MM.1S (cell line): ENCODE results near the gene TSN.

Experiments
- DNase-seq: peaks from one replicate; pipeline ENCODE4 v3.0.0-alpha.2; 2015
- H2AFZ ChIP-seq: fragments of 300-600 bp; sonication (generic); 2 replicates; pipeline ENCODE4 v1.6.0; 2016; ENCODE audit warnings: antibody characterized with exemption, low read length
- H3F3A ChIP-seq: fragments of 300-600 bp; sonication (generic); 2 replicates; pipeline ENCODE4 v1.6.1; 2016; ENCODE audit warnings: mild to moderate bottlenecking, antibody characterized with exemption, low read length, moderate library complexity, mixed read lengths; ENCODE audit not compliant: insufficient read depth
- H3K27ac ChIP-seq: fragments of 300-600 bp; sonication (generic); 2 replicates; pipeline ENCODE4 v1.5.1; 2016; ENCODE audit warnings: mild to moderate bottlenecking, low read length
- H3K27me3 ChIP-seq: fragments of 300-600 bp; sonication (generic); replicated peaks from 2 replicates; pipeline ENCODE4 v1.6.0; 2016; ENCODE audit warnings: low read length; ENCODE audit not compliant: insufficient read depth
- H3K36me3 ChIP-seq: fragments of 300-600 bp; sonication (generic); replicated peaks from 2 replicates; pipeline ENCODE4 v1.6.1; 2016; ENCODE audit warnings: mild to moderate bottlenecking, low read length, mixed read lengths; ENCODE audit not compliant: insufficient read depth
- H3K4me1 ChIP-seq: fragments of 300-600 bp; sonication (generic); 2 replicates; pipeline ENCODE4 v1.6.1; 2016; ENCODE audit warnings: low read length, mixed read lengths
- H3K4me2 ChIP-seq: fragments of 300-600 bp; sonication (generic); 2 replicates; pipeline ENCODE4 v1.6.0; 2016; ENCODE audit warnings: low read depth, low read length
- H3K4me3 ChIP-seq: fragments of 300-600 bp; sonication (generic); 2 replicates; pipeline ENCODE4 v1.5.1; 2016; ENCODE audit warnings: low read length, mixed read lengths
- H3K79me2 ChIP-seq: fragments of 300-600 bp; sonication (generic); 2 replicates; pipeline ENCODE4 v1.6.1; 2016; ENCODE audit warnings: mixed run types, low read length, mixed read lengths
- H3K9ac ChIP-seq: fragments of 300-600 bp; sonication (generic); 2 replicates; pipeline ENCODE4 v1.6.1; 2016; ENCODE audit warnings: low read length, mixed read lengths
- H3K9me2 ChIP-seq: fragments of 300-600 bp; sonication (generic); replicated peaks from 2 replicates; pipeline ENCODE4 v1.6.1; 2016; ENCODE audit warnings: mild to moderate bottlenecking, low read length, mixed read lengths; ENCODE audit not compliant: insufficient read depth
- H3K9me3 ChIP-seq: fragments of 300-600 bp; sonication (generic); replicated peaks from 2 replicates; pipeline ENCODE4 v1.6.1; 2016; ENCODE audit warnings: mild to moderate bottlenecking, low read length, mixed read lengths; ENCODE audit not compliant: insufficient read depth
- H4K20me1 ChIP-seq: fragments of 300-600 bp; sonication (generic); 2 replicates; pipeline ENCODE4 v1.6.1; 2016; ENCODE audit warnings: mild to moderate bottlenecking, low read length, moderate library complexity, mixed read lengths; ENCODE audit not compliant: insufficient read depth
- CTCF ChIP-seq: fragments of 300-600 bp; sonication (generic); IDR thresholded peaks from 2 replicates; pipeline ENCODE4 v1.5.1; 2016; ENCODE audit warnings: antibody characterized with exemption, low read length, mixed read lengths
- EZH2 ChIP-seq: fragments of 300-600 bp; sonication (generic); optimal IDR thresholded peaks from 2 replicates; pipeline ENCODE3; 2017; ENCODE audit warnings: low read depth, mild to moderate bottlenecking, antibody characterized with exemption, low read length, mixed read lengths
- EZH2phosphoT487 ChIP-seq: fragments of 300-600 bp; sonication (generic); IDR thresholded peaks from 2 replicates; pipeline ENCODE4 v1.6.1; 2018; ENCODE audit warnings: antibody characterized with exemption, low read length

The TSN gene

DNA sequence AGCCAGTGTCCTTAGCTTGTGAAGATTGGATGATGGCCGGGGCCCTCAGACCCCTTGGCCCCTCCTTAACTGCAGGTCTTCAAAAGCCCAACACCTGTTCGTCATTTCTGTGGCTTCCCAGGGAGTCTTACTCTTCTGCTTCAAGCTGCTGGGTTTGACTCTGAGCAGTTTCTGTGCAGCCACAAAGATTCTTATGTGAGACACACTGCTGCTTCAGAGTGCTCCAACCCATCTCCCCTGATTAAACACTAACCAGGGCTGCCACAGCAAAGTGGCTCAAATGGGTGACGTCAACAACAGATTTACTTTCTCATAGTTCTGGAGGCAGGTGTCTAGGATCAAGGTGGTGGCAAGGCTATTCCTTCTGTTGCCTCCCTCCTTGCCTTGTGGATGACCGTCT lies 40.8 kb downstream of the TSN start:
- no peak overlapping the region for H3K4me3 ChIP-seq
- H3K79me2 ChIP-seq, result no peaks in the 10 kb centered on the region
- no peak overlapping the region for H3K4me2 ChIP-seq
- no peaks in the 10 kb centered on the region for H3F3A ChIP-seq
- H4K20me1 ChIP-seq, result no peaks in the 10 kb centered on the region
- H3K36me3 ChIP-seq, result no peaks in the 10 kb centered on the region
- TF ChIP-seq EZH2phosphoT487 (no peak), CTCF (no peak), EZH2 (no peak)
- DNase-seq, result no peak
- H2AFZ ChIP-seq, result no peak overlapping the region
- H3K27ac ChIP-seq, result no peak overlapping the region
- no peaks in the 10 kb centered on the region for H3K9me2 ChIP-seq
- H3K9ac ChIP-seq, result no peak overlapping the region
- no peaks in the 10 kb centered on the region for H3K4me1 ChIP-seq
- no peaks in the 10 kb centered on the region for H3K9me3 ChIP-seq
- H3K27me3 ChIP-seq, result no peaks in the 10 kb centered on the region

GRCh38 chr2:121798617-121799016 lies 43.2 kb downstream of the TSN start:
- H3K27me3 ChIP-seq, result no peaks in the 10 kb centered on the region
- DNase-seq, result no peak
- H2AFZ ChIP-seq, result no peak overlapping the region
- H4K20me1 ChIP-seq, result no peaks in the 10 kb centered on the region
- no peak overlapping the region for H3K27ac ChIP-seq
- H3K9me2 ChIP-seq, result no peaks in the 10 kb centered on the region
- no peak for TF ChIP-seq EZH2phosphoT487
- TF ChIP-seq EZH2, result no peak
- TF ChIP-seq CTCF, result no peak
- H3F3A ChIP-seq, result no peaks in the 10 kb centered on the region
- H3K79me2 ChIP-seq, result no peaks in the 10 kb centered on the region
- no peaks in the 10 kb centered on the region for H3K9me3 ChIP-seq
- no peak overlapping the region for H3K4me2 ChIP-seq
- H3K9ac ChIP-seq, result no peak overlapping the region
- no peaks in the 10 kb centered on the region for H3K36me3 ChIP-seq
- no peak overlapping the region for H3K4me3 ChIP-seq
- no peaks in the 10 kb centered on the region for H3K4me1 ChIP-seq

DNA sequence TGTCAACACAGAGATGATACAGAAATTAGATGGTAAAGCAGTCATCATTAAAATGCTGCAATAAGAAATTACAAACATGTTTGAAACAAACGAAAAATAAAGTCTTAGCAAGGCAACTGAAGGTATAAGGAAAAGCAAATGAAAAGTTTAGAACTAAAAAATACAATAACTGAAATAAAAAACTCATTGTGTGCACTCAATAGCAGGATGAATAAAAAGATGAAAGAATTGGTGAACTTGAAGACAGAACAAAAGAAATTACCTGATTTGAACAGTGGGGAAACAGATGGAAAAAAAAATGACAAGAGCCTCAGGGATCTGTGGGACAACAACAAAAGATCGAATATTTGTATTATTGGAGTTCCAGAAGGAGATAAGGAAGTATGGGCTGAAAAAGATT lies 46.5 kb downstream of the TSN start:
- no peak overlapping the region for H3K4me2 ChIP-seq
- no peaks in the 10 kb centered on the region for H3K36me3 ChIP-seq
- H3K9me3 ChIP-seq, result no peaks in the 10 kb centered on the region
- no peak overlapping the region for H2AFZ ChIP-seq
- no peaks in the 10 kb centered on the region for H3K79me2 ChIP-seq
- no peaks in the 10 kb centered on the region for H4K20me1 ChIP-seq
- no peaks in the 10 kb centered on the region for H3K27me3 ChIP-seq
- no peak for DNase-seq
- H3K9ac ChIP-seq, result no peak overlapping the region
- no peak overlapping the region for H3K4me3 ChIP-seq
- no peak overlapping the region for H3K27ac ChIP-seq
- no peak for TF ChIP-seq CTCF
- TF ChIP-seq EZH2, result no peak
- H3K9me2 ChIP-seq, result no peaks in the 10 kb centered on the region
- H3F3A ChIP-seq, result no peaks in the 10 kb centered on the region
- H3K4me1 ChIP-seq, result no peaks in the 10 kb centered on the region

DNA sequence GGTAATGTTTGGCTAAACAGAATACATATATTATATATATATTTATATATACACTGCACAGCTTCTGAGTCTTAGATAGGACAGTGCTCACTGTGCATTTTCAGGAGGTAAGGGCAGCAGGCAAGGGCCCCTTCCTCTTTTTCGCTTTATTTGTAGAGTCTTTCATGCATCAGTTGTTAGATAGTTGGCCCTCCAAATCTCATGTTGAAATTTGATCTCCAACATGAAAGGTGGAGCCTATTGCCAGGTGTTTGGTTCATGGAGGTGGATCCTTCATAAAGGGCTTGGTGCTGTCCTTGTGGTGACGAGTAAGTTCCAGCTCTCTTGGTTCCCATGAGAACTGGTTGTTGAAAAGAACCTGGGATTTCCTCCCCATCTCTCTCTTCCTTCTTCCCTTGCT lies 48.1 kb downstream of the TSN start:
- no peaks in the 10 kb centered on the region for H3K4me1 ChIP-seq
- TF ChIP-seq CTCF (no peak), EZH2 (no peak), EZH2phosphoT487 (no peak)
- H3K4me3 ChIP-seq, result no peak overlapping the region
- no peaks in the 10 kb centered on the region for H3F3A ChIP-seq
- H3K9me3 ChIP-seq, result no peaks in the 10 kb centered on the region
- no peak overlapping the region for H3K27ac ChIP-seq
- DNase-seq, result no peak
- H3K9me2 ChIP-seq, result no peaks in the 10 kb centered on the region
- no peak overlapping the region for H2AFZ ChIP-seq
- no peak overlapping the region for H3K9ac ChIP-seq
- H4K20me1 ChIP-seq, result no peaks in the 10 kb centered on the region
- H3K36me3 ChIP-seq, result no peaks in the 10 kb centered on the region
- H3K27me3 ChIP-seq, result no peaks in the 10 kb centered on the region
- no peaks in the 10 kb centered on the region for H3K79me2 ChIP-seq
- no peak overlapping the region for H3K4me2 ChIP-seq
